Endothelial cell (in vitro differentiated cells): ENCODE measurements around the gene TRAPPC2B. TPM values are rescaled to one million over a fixed set of nuclear protein-coding genes. Genes with fewer than 3 reads are reported as not detected.

Experiments
- DNase-seq: peaks from one replicate; pipeline ENCODE4 v3.0.0; 2021; ENCODE audit warnings: low spot score
- H3K27ac Mint-ChIP-seq: one replicate; pipeline ENCODE4 v1.8.0; 2021; ENCODE audit warnings: mixed read lengths, inconsistent platforms; ENCODE audit not compliant: unreplicated experiment
- H3K27me3 Mint-ChIP-seq: one replicate; pipeline ENCODE4 v1.8.0; 2021; ENCODE audit warnings: mild to moderate bottlenecking, moderate library complexity, mixed read lengths, inconsistent platforms; ENCODE audit not compliant: unreplicated experiment
- H3K36me3 Mint-ChIP-seq: one replicate; pipeline ENCODE4 v1.8.0; 2021; ENCODE audit warnings: mild to moderate bottlenecking, low read depth, mixed read lengths, inconsistent platforms; ENCODE audit not compliant: unreplicated experiment
- H3K4me1 Mint-ChIP-seq: one replicate; pipeline ENCODE4 v1.8.0; 2021; ENCODE audit warnings: mild to moderate bottlenecking, mixed read lengths, inconsistent platforms; ENCODE audit not compliant: unreplicated experiment
- H3K4me3 Mint-ChIP-seq: one replicate; pipeline ENCODE4 v1.8.0; 2021; ENCODE audit warnings: mild to moderate bottlenecking, mixed read lengths, inconsistent platforms; ENCODE audit not compliant: unreplicated experiment
- H3K9me3 Mint-ChIP-seq: one replicate; pipeline ENCODE4 v1.8.0; 2021; ENCODE audit warnings: mixed read lengths, inconsistent platforms; ENCODE audit not compliant: unreplicated experiment
- CTCF ChIP-seq: fragments of 200-600 bp; sonication (generic); IDR thresholded peaks from one replicate; pipeline ENCODE4 v1.5.0; 2021; ENCODE audit warnings: antibody characterized with exemption; ENCODE audit not compliant: unreplicated experiment
- total RNA-seq: library from RNA; stranded (reverse); fragmentation: NEBNext Ultra II Directional; extraction: Animal tissue kit (Norgen Biotek cat#: 25700); gene quantifications from one replicate; pipeline ENCODE4 v1.2.1, GENCODE V29; 2021; ENCODE audit not compliant: unreplicated experiment

Gene TRAPPC2B
- total RNA-seq, 1 donor from 2014 or later = 13.0 TPM

GRCh38 chr19:57377498-57378146 is 14.3 kb downstream of the TRAPPC2B start:
- peaks cover 71% of the 10 kb centered on the region for H3K36me3 Mint-ChIP-seq
- H3K9me3 Mint-ChIP-seq = peaks cover 9% of the 10 kb centered on the region
- no peak overlapping the region for H3K27ac Mint-ChIP-seq
- peak overlapping the region; percentile 86 for H3K4me3 Mint-ChIP-seq
- H3K4me1 Mint-ChIP-seq = no peaks in the 10 kb centered on the region
- H3K27me3 Mint-ChIP-seq = peaks cover 3% of the 10 kb centered on the region
- TF ChIP-seq CTCF = no peak
- no peak for DNase-seq

- no peak for TF ChIP-seq CTCF
- no peak for DNase-seq
- Mint-ChIP-seq H3K9me3 (no peaks in the 10 kb centered on the region), H3K4me1 (no peaks in the 10 kb centered on the region), H3K27me3 (peaks cover 3% of the 10 kb centered on the region), H3K4me3 (no peak overlapping the region), H3K27ac (no peak overlapping the region), H3K36me3 (peaks cover 39% of the 10 kb centered on the region)
Measured at GRCh38 chr19:57380923-57381322, 17.6 kb downstream of the TRAPPC2B start.

- H3K27me3 Mint-ChIP-seq = peaks cover 2% of the 10 kb centered on the region
Measured at GRCh38 chr19:57382806-57383488, 19.6 kb downstream of the TRAPPC2B start.

GRCh38 chr19:57389194-57389729 is 25.9 kb downstream of the TRAPPC2B start:
- DNase-seq = no peak
- H3K27me3 Mint-ChIP-seq = peaks cover 6% of the 10 kb centered on the region
- peaks cover 6% of the 10 kb centered on the region for H3K36me3 Mint-ChIP-seq
- peaks cover 11% of the 10 kb centered on the region for H3K4me1 Mint-ChIP-seq
- H3K9me3 Mint-ChIP-seq = no peaks in the 10 kb centered on the region
- TF ChIP-seq CTCF = no peak
- peak overlapping the region; percentile 96 for H3K4me3 Mint-ChIP-seq
- peak overlapping the region; percentile 94 for H3K27ac Mint-ChIP-seq

More at GRCh38 chr19:57382806-57383488, 19.6 kb downstream of the TRAPPC2B start:
- Mint-ChIP-seq H3K4me3 (no peak overlapping the region), H3K4me1 (no peaks in the 10 kb centered on the region), H3K36me3 (peaks cover 19% of the 10 kb centered on the region), H3K9me3 (no peaks in the 10 kb centered on the region), H3K27ac (no peak overlapping the region)
- no peak for TF ChIP-seq CTCF
- no peak for DNase-seq
